Osteoblast (primary cell): Measurements from ENCODE around the gene RELCH. TPM values are rescaled to one million over a fixed set of nuclear protein-coding genes. Genes with fewer than 3 reads are reported as not detected.

Experiments used
- DNase-seq: peaks from one replicate; pipeline ENCODE4 v3.0.0; 2011; ENCODE audit warnings: low spot score, mixed read lengths; ENCODE audit not compliant: insufficient read length; ENCODE audit errors: missing footprints
- H2AFZ ChIP-seq: 2 replicates; pipeline ENCODE4 v1.6.0; 2011; ENCODE audit warnings: mild to moderate bottlenecking, low read length
- H3K27ac ChIP-seq: 2 replicates; pipeline ENCODE4 v1.5.1; 2011; ENCODE audit warnings: mild to moderate bottlenecking, low read depth, low read length, moderate library complexity
- H3K27me3 ChIP-seq: 2 replicates; pipeline ENCODE4 v1.6.0; 2012; ENCODE audit warnings: mild to moderate bottlenecking, control low read depth, inconsistent platforms, low read length, moderate library complexity; ENCODE audit not compliant: insufficient read depth
- H3K36me3 ChIP-seq: 2 replicates; pipeline ENCODE4 v1.5.1; 2011; ENCODE audit warnings: mild to moderate bottlenecking, low read length, control low read depth, moderate library complexity; ENCODE audit not compliant: insufficient read depth
- H3K4me1 ChIP-seq: 2 replicates; pipeline ENCODE4 v1.5.1; 2011; ENCODE audit warnings: mild to moderate bottlenecking, low read length, control low read depth, moderate library complexity; ENCODE audit not compliant: insufficient read depth
- H3K4me2 ChIP-seq: 2 replicates; pipeline ENCODE4 v1.6.0; 2011; ENCODE audit warnings: mild to moderate bottlenecking, low read length; ENCODE audit not compliant: insufficient read depth
- H3K4me3 ChIP-seq: fragments of 200-600 bp; sonication (generic); 3 replicates; pipeline ENCODE4 v1.5.1; 2012; ENCODE audit warnings: mild to moderate bottlenecking, low read length, inconsistent platforms; ENCODE audit not compliant: insufficient read depth
- H3K79me2 ChIP-seq: 2 replicates; pipeline ENCODE4 v1.6.0; 2012; ENCODE audit warnings: mild to moderate bottlenecking, low read length, control low read depth, inconsistent platforms; ENCODE audit not compliant: insufficient read depth
- H3K9me3 ChIP-seq: 2 replicates; pipeline ENCODE4 v1.5.1; 2011; ENCODE audit warnings: low read depth, low read length, control low read depth
- H4K20me1 ChIP-seq: 2 replicates; pipeline ENCODE4 v1.6.0; 2012; ENCODE audit warnings: mild to moderate bottlenecking, low read length, control low read depth; ENCODE audit not compliant: insufficient read depth
- CTCF ChIP-seq: IDR thresholded peaks from 2 replicates; pipeline ENCODE4 v1.5.1; 2011; ENCODE audit warnings: mild to moderate bottlenecking, low read depth, low read length, moderate library complexity; ENCODE audit errors: extremely low read depth
- total RNA-seq: library from RNA; depleted of rRNA; stranded (reverse); fragments of >200 nt; gene quantifications from 2 replicates; pipeline ENCODE4 v1.2.3, GENCODE V29; 2012

RELCH gene
- total RNA-seq, 1 donor = 34.0 TPM

- H3K27me3 ChIP-seq = peaks cover 15% of the 10 kb centered on the region
- no peak overlapping the region for H3K4me2 ChIP-seq
- no peaks in the 10 kb centered on the region for H3K79me2 ChIP-seq
- no peak overlapping the region for H2AFZ ChIP-seq
- H3K4me1 ChIP-seq = peaks cover 39% of the 10 kb centered on the region
- no peak for TF ChIP-seq CTCF
- no peak overlapping the region for H3K4me3 ChIP-seq
- no peaks in the 10 kb centered on the region for H3K9me3 ChIP-seq
- H3K36me3 ChIP-seq = no peaks in the 10 kb centered on the region
- DNase-seq = peak; percentile 86
- H4K20me1 ChIP-seq = no peaks in the 10 kb centered on the region
- H3K27ac ChIP-seq = no peak overlapping the region
Measured at GRCh38 chr18:62331581-62332356, 144.7 kb downstream of the RELCH start.

GRCh38 chr18:62332431-62332830 is 145.4 kb downstream of the RELCH start:
- Histone ChIP-seq H3K27me3 (peaks cover 8% of the 10 kb centered on the region), H4K20me1 (no peaks in the 10 kb centered on the region), H3K9me3 (no peaks in the 10 kb centered on the region), H3K4me2 (no peak overlapping the region), H3K79me2 (no peaks in the 10 kb centered on the region), H3K4me1 (peaks cover 39% of the 10 kb centered on the region), H3K27ac (no peak overlapping the region), H2AFZ (no peak overlapping the region), H3K36me3 (no peaks in the 10 kb centered on the region), H3K4me3 (no peak overlapping the region)
- TF ChIP-seq CTCF = no peak
- DNase-seq = no peak

DNA sequence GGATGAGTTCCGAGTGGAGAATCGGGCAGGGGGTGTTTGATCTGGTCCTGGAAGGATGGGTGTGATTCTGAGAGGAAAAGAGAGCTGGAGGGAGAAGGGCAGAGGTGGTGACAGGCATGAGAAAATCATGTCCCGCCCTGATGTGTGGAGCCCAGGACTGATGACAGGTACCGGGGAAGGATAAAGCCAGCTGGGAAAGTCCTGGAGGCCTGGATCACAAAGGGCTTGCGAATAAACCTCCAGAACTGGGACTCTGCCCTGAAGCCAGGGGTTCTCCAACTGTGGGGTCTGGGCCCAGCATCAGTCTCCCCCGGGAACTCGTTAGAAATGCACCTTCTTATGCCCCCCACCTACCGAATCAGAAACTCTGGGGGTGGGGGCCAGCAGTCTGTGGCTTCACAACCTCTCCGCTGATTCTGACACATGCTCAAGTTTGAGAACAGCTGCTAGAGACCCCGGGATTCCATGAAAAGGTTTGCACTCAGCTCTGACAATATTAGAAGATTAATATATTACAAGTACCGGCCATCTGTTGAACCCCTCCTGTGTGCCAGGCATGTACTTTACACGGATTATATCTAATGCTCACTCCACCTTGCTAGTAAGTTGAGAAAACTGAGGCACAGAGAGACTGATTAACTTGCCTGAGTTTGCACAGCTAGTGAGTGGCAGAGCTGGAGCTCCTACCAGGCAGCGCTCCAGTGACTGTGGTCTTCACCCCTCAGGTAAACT is 146.1 kb downstream of the RELCH start:
- no peaks in the 10 kb centered on the region for H4K20me1 ChIP-seq
- H3K36me3 ChIP-seq = no peaks in the 10 kb centered on the region
- no peak for TF ChIP-seq CTCF
- no peak overlapping the region for H2AFZ ChIP-seq
- no peak overlapping the region for H3K4me2 ChIP-seq
- no peak overlapping the region for H3K27ac ChIP-seq
- H3K4me1 ChIP-seq = peaks cover 39% of the 10 kb centered on the region
- DNase-seq = no peak
- no peaks in the 10 kb centered on the region for H3K79me2 ChIP-seq
- peaks cover 1% of the 10 kb centered on the region for H3K27me3 ChIP-seq
- H3K4me3 ChIP-seq = no peak overlapping the region
- H3K9me3 ChIP-seq = no peaks in the 10 kb centered on the region

DNA sequence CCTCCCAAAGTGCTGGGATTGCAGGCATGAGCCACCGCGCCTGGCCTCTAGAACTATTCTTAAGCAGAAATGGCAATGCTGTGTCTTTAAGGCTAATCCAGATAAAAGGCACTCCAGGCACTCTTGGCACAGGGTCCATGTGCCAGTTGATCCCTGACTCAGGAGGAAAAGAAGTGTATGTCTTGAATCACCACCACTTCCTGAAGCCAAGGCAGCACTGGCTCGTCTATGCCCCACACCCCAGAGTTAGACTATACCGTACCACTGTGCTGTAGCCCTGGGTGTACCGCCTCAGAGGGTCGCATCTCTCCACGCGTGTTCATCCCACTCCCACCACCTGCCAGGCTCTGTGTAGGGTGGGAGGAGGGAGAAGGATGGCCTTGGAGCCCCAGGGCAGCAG is 147.1 kb downstream of the RELCH start:
- no peaks in the 10 kb centered on the region for H3K79me2 ChIP-seq
- H3K4me2 ChIP-seq = peak overlapping the region; percentile 10
- peak; percentile 92 for DNase-seq
- TF ChIP-seq CTCF = no peak
- H3K27me3 ChIP-seq = no peaks in the 10 kb centered on the region
- no peaks in the 10 kb centered on the region for H3K9me3 ChIP-seq
- peak overlapping the region; percentile 56 for H2AFZ ChIP-seq
- H3K27ac ChIP-seq = no peak overlapping the region
- no peak overlapping the region for H3K4me3 ChIP-seq
- H4K20me1 ChIP-seq = no peaks in the 10 kb centered on the region
- H3K4me1 ChIP-seq = peaks cover 40% of the 10 kb centered on the region
- H3K36me3 ChIP-seq = no peaks in the 10 kb centered on the region
